ENCODE results near the gene CDC20B.
"Not testable (repeated sequence)": the region's sequence is repeated elsewhere in the genome, so short reads cannot be mapped to it uniquely, and the experiment has no call there.

GRCh38 chr5:55105976-55106375 lies 67.0 kb downstream of the CDC20B start:
- TF ChIP-seq CTCF (IDR thresholded peaks at IDR 0.05; ENCODE audit: low read depth, low read length, poor library complexity, severe bottlenecking); EZH2phosphoT487 (IDR thresholded peaks at IDR 0.05; ENCODE audit: borderline replicate concordance, low read length): not testable (repeated sequence)

Data from DOHH2 (cell line).